ENCODE measurements around the gene PILRA. TPM values are rescaled to one million over a fixed set of nuclear protein-coding genes. Genes with fewer than 3 reads are reported as not detected.
"Not testable (repeated sequence)": the region's sequence is repeated elsewhere in the genome, so short reads cannot be mapped to it uniquely, and the experiment has no call there.

PILRA gene
- total and polyA plus RNA-seq, 8 donors, result 5.0 to 52.3 (median 6.4) TPM

DNA sequence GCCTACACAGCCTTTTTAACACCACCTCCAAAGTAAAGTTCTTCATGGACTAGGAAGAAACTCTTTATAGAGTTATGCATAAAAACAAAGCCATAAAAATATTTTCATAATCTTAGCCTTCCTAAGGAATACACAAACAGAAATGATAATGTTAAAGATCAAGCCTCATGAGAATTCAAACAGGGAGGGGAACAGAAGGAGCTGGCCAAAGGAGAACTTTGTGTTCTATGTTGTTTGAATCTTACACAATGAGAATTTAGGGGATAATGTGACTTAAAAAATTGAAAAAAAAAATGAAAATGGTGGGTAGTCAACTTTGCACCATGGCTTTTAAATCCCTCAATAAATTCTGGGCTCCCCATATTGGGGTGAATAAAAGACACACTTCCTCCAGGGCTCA lies 24.5 kb upstream of the PILRA start:
- DNase-seq (no peak), ATAC-seq (no peak)
- Histone ChIP-seq H3K27ac (no peak overlapping the region), H3K4me3 (no peak overlapping the region), H3K27me3 (no peaks in the 10 kb centered on the region), H3K36me3 (peaks cover 0 to 77% of the 10 kb centered on the region in 2 donors), H3K9me3 (no peaks in the 10 kb centered on the region), H3K4me1 (peaks cover 0 to 14% of the 10 kb centered on the region in 2 donors)
- intact Hi-C loops (cut with DNase I), result no loop called here
- TF ChIP-seq CTCF (IDR thresholded peaks at IDR 0.05), result no peak

GRCh38 chr7:100349757-100350156 lies 23.5 kb upstream of the PILRA start:
- H3K9me3 ChIP-seq, result no peaks in the 10 kb centered on the region
- peaks cover 0 to 86% of the 10 kb centered on the region in 2 donors for H3K36me3 ChIP-seq
- no peak for ATAC-seq

DNA sequence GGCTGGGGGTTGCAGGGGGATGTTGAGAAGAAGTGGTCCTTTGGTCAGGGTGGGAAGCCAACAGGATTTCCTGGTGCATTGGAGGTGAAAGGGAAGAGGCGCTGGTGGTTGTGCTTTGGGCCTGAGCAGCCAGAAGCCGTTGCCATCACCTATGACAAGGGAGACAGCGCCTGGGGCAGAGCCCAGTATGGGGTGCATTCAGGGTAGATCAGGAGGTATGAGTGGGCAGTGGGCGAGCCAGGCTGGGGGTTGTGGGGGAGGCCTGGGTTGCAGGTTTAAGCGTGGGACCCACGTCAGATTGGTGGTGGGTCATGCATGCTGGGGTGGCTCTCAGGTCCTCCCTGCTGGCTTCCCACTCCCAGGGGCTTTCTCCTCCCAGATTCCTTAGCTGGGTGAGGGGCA lies 21.6 kb upstream of the PILRA start:
- H3K36me3 ChIP-seq, result peaks cover 0 to 95% of the 10 kb centered on the region in 2 donors
- no peak overlapping the region for H3K27ac ChIP-seq
- no peak for TF ChIP-seq CTCF (IDR thresholded peaks at IDR 0.05)
- intact Hi-C loops (cut with DNase I), result no loop called here
- peak in 1 of 4 donors; percentile 36 for DNase-seq
- no peak for ATAC-seq
- H3K4me1 ChIP-seq, result peaks cover 0 to 8% of the 10 kb centered on the region in 2 donors
- H3K4me3 ChIP-seq, result no peak overlapping the region
- H3K27me3 ChIP-seq, result no peaks in the 10 kb centered on the region
- H3K9me3 ChIP-seq, result no peaks in the 10 kb centered on the region

More at GRCh38 chr7:100349757-100350156, 23.5 kb upstream of the PILRA start:
- Histone ChIP-seq H3K27me3 (no peaks in the 10 kb centered on the region), H3K27ac (no peak overlapping the region), H3K4me1 (peaks cover 0 to 8% of the 10 kb centered on the region in 2 donors), H3K4me3 (no peak overlapping the region)
- no peak for TF ChIP-seq CTCF (IDR thresholded peaks at IDR 0.05)
- intact Hi-C loops (cut with DNase I), result no loop called here
- DNase-seq, result no peak

- H3K27ac ChIP-seq; H3K4me3 ChIP-seq; DNase-seq; H3K9me3 ChIP-seq; ATAC-seq; intact Hi-C loops (cut with DNase I); H3K27me3 ChIP-seq: not testable (repeated sequence)
- peaks cover 0 to 95% of the 10 kb centered on the region in 2 donors for H3K36me3 ChIP-seq
- peaks cover 0 to 12% of the 10 kb centered on the region in 2 donors for H3K4me1 ChIP-seq
Measured at GRCh38 chr7:100352230-100352781, 21.0 kb upstream of the PILRA start.

- no peak for TF ChIP-seq CTCF (IDR thresholded peaks at IDR 0.05)
- ATAC-seq, result no peak
- H3K27ac ChIP-seq, result no peak overlapping the region
- no peaks in the 10 kb centered on the region for H3K27me3 ChIP-seq
- no peak overlapping the region for H3K4me3 ChIP-seq
- no peaks in the 10 kb centered on the region for H3K9me3 ChIP-seq
- H3K36me3 ChIP-seq, result peaks cover 0 to 94% of the 10 kb centered on the region in 2 donors
- intact Hi-C loops (cut with DNase I), result no loop called here
- peaks cover 0 to 14% of the 10 kb centered on the region in 2 donors for H3K4me1 ChIP-seq
- no peak for DNase-seq
Measured at GRCh38 chr7:100352984-100353684, 20.2 kb upstream of the PILRA start.
